K562 (cell line): ENCODE data around the gene PNPLA2.

ENCODE experiments used
- ADNP ChIP-seq: fragments of 200-800 bp; sonication (Bioruptor generic); IDR thresholded peaks from 2 replicates; pipeline ENCODE4 v1.6.1; 2016; ENCODE audit warnings: missing genetic modification characterization, missing compliant biosample characterization
- CBX1 ChIP-seq: sonication (generic); IDR thresholded peaks from 2 replicates; pipeline ENCODE4 v1.6.1; 2016; ENCODE audit warnings: antibody characterized with exemption, low read depth, mild to moderate bottlenecking
- TCF7L2 ChIP-seq: fragments of 150-350 bp; IDR thresholded peaks from 2 replicates; pipeline ENCODE4 v1.6.1; 2016; ENCODE audit warnings: low read depth, mild to moderate bottlenecking, low read length, moderate library complexity
- YY1 ChIP-seq, 3 experiments: IDR thresholded peaks; 2 replicates each; pipeline ENCODE4 v1.6.1; 2011; ENCODE audit warnings: low read length in 2 of 3, mild to moderate bottlenecking in 2 of 3, moderate library complexity in 2 of 3, borderline replicate concordance in 1 of 3, control low read depth in 1 of 3, low read depth in 1 of 3; ENCODE audit not compliant: insufficient read depth in 3 of 3, insufficient replicate concordance in 2 of 3, control insufficient read depth in 1 of 3, insufficient read length in 1 of 3; ENCODE audit errors: extremely low read depth in 1 of 3
- ZC3H4 ChIP-seq: sonication (generic); formaldehyde crosslinking; IDR thresholded peaks from 2 replicates; pipeline ENCODE4 v1.9.0; 2021; ENCODE audit warnings: missing genetic modification reagents, borderline replicate concordance
- TF ChIP-seq, protein P1 (sequence below), 3 experiments: IDR thresholded peaks in 2 of 3; conservative IDR thresholded peaks in 1 of 3; 2 replicates each; pipeline ENCODE4 v1.5.1; 2011 to 2012; ENCODE audit warnings: low read length in 3 of 3, mild to moderate bottlenecking in 3 of 3, control low read depth in 2 of 3, improper control_type of control experiment in 1 of 3, inconsistent platforms in 1 of 3, low read depth in 1 of 3, mixed read lengths in 1 of 3, moderate library complexity in 1 of 3; ENCODE audit not compliant: insufficient read depth in 2 of 3
- TF ChIP-seq, protein P2 (sequence below): fragments of 250-450 bp; sonication (Bioruptor Pico); IDR thresholded peaks from 2 replicates; pipeline ENCODE4 v1.8.0; 2021; ENCODE audit warnings: moderate library complexity, mild to moderate bottlenecking, inconsistent platforms

DNA sequence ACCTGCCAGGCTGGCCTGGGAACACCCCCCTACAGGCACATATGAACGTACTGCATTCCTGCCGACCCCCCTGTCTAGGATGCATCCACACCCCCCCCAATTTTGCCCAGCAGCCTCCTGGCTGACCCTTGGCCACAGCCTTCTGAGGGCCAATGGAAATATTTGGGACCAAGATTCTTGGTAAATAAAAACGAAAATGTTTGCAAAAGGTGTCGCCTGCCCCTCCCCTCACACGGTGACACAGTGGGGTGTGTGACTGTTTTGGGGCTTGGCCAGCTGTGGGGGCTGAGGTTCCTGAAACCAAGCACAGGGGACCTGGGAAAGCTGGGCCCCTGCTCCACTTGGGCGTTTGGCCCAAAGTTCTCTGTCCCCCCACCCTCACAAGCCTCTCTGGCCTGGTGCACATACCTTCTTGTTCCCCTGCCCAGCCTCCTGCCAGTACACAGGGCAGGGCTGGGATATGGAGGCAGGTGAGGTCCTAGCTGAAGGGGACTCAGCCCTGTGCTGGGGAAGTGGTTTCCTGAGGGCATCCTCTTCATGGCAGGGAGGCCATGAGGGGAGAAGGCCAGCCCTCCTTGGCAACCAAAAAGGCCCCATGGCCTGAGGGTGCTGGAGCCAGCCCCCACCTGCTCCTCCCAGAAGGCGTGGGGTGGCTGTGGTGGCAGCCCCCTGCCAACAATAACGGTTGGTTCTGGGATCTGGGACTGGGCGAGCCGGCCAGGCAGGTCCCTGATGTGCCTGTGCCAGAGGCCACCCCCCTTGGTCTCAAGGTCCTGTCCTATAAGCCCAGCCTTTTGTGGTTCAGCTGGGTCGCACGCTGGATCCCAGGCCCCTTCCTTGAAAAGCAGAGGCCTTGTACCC lies 6.9 kb downstream of the PNPLA2 start:
- TF ChIP-seq, protein P1, sequence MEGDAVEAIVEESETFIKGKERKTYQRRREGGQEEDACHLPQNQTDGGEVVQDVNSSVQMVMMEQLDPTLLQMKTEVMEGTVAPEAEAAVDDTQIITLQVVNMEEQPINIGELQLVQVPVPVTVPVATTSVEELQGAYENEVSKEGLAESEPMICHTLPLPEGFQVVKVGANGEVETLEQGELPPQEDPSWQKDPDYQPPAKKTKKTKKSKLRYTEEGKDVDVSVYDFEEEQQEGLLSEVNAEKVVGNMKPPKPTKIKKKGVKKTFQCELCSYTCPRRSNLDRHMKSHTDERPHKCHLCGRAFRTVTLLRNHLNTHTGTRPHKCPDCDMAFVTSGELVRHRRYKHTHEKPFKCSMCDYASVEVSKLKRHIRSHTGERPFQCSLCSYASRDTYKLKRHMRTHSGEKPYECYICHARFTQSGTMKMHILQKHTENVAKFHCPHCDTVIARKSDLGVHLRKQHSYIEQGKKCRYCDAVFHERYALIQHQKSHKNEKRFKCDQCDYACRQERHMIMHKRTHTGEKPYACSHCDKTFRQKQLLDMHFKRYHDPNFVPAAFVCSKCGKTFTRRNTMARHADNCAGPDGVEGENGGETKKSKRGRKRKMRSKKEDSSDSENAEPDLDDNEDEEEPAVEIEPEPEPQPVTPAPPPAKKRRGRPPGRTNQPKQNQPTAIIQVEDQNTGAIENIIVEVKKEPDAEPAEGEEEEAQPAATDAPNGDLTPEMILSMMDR (IDR thresholded peaks at IDR 0.05 in 2 of 3, conservative IDR thresholded peaks at IDR 0.05 in 1 of 3; ENCODE audit: insufficient read depth in 2 of 3, low read depth in 1 of 3, low read length in 3 of 3), result no peak
- no peak for TF ChIP-seq YY1 (IDR thresholded peaks at IDR 0.05; ENCODE audit: borderline replicate concordance in 1 of 3, control insufficient read depth in 1 of 3, extremely low read depth in 1 of 3, insufficient read depth in 3 of 3, insufficient read length in 1 of 3, insufficient replicate concordance in 2 of 3, low read depth in 1 of 3, low read length in 2 of 3)
- no peak for TF ChIP-seq ZC3H4 (CRISPR knock-in tag)
- TF ChIP-seq ADNP (tag), result no peak
- TF ChIP-seq CBX1, result no peak
- no peak for TF ChIP-seq TCF7L2
- TF ChIP-seq, protein P2, sequence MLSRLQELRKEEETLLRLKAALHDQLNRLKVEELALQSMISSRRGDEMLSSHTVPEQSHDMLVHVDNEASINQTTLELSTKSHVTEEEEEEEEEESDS (CRISPR knock-in tag), result no peak
